A549 (cell line): ENCODE results near the gene DYSF. TPM values are rescaled to one million over a fixed set of nuclear protein-coding genes. Genes with fewer than 3 reads are reported as not detected.
A peak's percentile ranks its signal among the peaks of the same experiment; 100 is the strongest.

Source experiments
- ATAC-seq, 2 experiments: fragments of 200-7000 bp in 1 of 2; fragments of >200 bp in 1 of 2; cut with Nextera tagmentation in 1 of 2; cut with Tn5 transposase in 1 of 2; 3 replicates each; pipeline versions ENCODE4 v1.8.0 to v1.9.1; 2018 to 2020; ENCODE audit warnings: mild to moderate bottlenecking in 1 of 2, moderate library complexity in 1 of 2
- CTCF ChIA-PET: fragments of 300-600 bp; sonication (Branson Sonifier 250); formaldehyde crosslinking; extraction: SDS; loops from one replicate; lab custom pipeline; 2021; ENCODE audit warnings: antibody characterized with exemption, inconsistent platforms; lab: Yijun Ruan, JAX
- POLR2A ChIA-PET: fragments of 350-600 bp; formaldehyde crosslinking; extraction: SDS; loops from one replicate; lab custom pipeline; 2021; ENCODE audit warnings: antibody characterized with exemption, inconsistent platforms; lab: Yijun Ruan, JAX
- DNase-seq, 2 experiments: peaks; one replicate each; pipeline versions ENCODE4 v3.0.0 to v3.0.0-alpha.2; 2011 to 2016; ENCODE audit warnings: low read depth in 1 of 2, low spot score in 1 of 2
- FAIRE-seq: peaks from 2 replicates; lab custom pipeline; 2011; peaks lifted over from hg19 to GRCh38; lab: Jason Lieb, UNC
- H3K27ac ChIP-seq, 2 experiments: fragments of >200 bp; sonication (Bioruptor Twin); formaldehyde crosslinking; 3 replicates each; pipeline ENCODE4 v1.5.1; 2016 to 2017
- H3K4me1 ChIP-seq: fragments of >200 bp; sonication (Bioruptor Twin); formaldehyde crosslinking; 3 replicates; pipeline ENCODE4 v1.6.1; 2016
- H3K4me2 ChIP-seq: fragments of >200 bp; sonication (Bioruptor Twin); formaldehyde crosslinking; 3 replicates; pipeline ENCODE4 v1.6.1; 2016
- H3K4me3 ChIP-seq: fragments of >200 bp; sonication (Bioruptor Twin); formaldehyde crosslinking; 3 replicates; pipeline ENCODE4 v1.5.1; 2016
- H3K9me3 ChIP-seq: fragments of >200 bp; sonication (Bioruptor Twin); formaldehyde crosslinking; 3 replicates; pipeline ENCODE4 v1.6.1; 2016
- ATOH8 ChIP-seq: fragments of 250-450 bp; sonication (Bioruptor Pico); IDR thresholded peaks from 2 replicates; pipeline ENCODE4 v1.5.0; 2020; ENCODE audit warnings: low read depth, mild to moderate bottlenecking, moderate library complexity
- FOXS1 ChIP-seq: fragments of 250-450 bp; sonication (Bioruptor Pico); IDR thresholded peaks from 2 replicates; pipeline ENCODE4 v1.5.0; 2020; ENCODE audit warnings: mild to moderate bottlenecking, moderate library complexity
- JUN ChIP-seq, 2 experiments: fragments of >200 bp; sonication (Bioruptor Twin); formaldehyde crosslinking; IDR thresholded peaks; 2 replicates in 1 of 2; 3 replicates in 1 of 2; pipeline ENCODE4 v1.6.1; 2016 to 2017
- JUNB ChIP-seq: fragments of >200 bp; sonication (Bioruptor Twin); formaldehyde crosslinking; IDR thresholded peaks from 2 replicates; pipeline ENCODE4 v1.6.1; 2016
- KDM1A ChIP-seq: fragments of 200-600 bp; sonication (generic); IDR thresholded peaks from 2 replicates; pipeline ENCODE4 v1.6.1; 2016; ENCODE audit warnings: low read depth, mild to moderate bottlenecking
- MAX ChIP-seq: IDR thresholded peaks from 2 replicates; pipeline ENCODE4 v1.6.1; 2012
- PHF8 ChIP-seq: fragments of 200-600 bp; sonication (generic); IDR thresholded peaks from 2 replicates; pipeline ENCODE4 v1.6.1; 2016; ENCODE audit warnings: low read depth, mild to moderate bottlenecking, antibody characterized with exemption, moderate library complexity, borderline replicate concordance
- POLR2A ChIP-seq: IDR thresholded peaks from 2 replicates; pipeline ENCODE4 v1.6.1; 2012; ENCODE audit warnings: mild to moderate bottlenecking, low read length
- RAD21 ChIP-seq, 2 experiments: fragments of >200 bp in 1 of 2; sonication (Bioruptor Twin) in 1 of 2; formaldehyde crosslinking in 1 of 2; IDR thresholded peaks in 1 of 2; conservative IDR thresholded peaks in 1 of 2; 2 replicates in 1 of 2; 3 replicates in 1 of 2; pipeline ENCODE4 v1.6.1; 2012 to 2018; ENCODE audit warnings: inconsistent platforms in 1 of 2
- RFX5 ChIP-seq: fragments of 450-650 bp; IDR thresholded peaks from 2 replicates; pipeline ENCODE4 v1.7.1; 2014; ENCODE audit warnings: antibody characterized with exemption, mild to moderate bottlenecking, moderate library complexity
- SMC3 ChIP-seq: fragments of >200 bp; sonication (Bioruptor Twin); formaldehyde crosslinking; IDR thresholded peaks from 3 replicates; pipeline ENCODE4 v1.6.1; 2018; ENCODE audit warnings: inconsistent platforms
- USF2 ChIP-seq: fragments of 450-650 bp; IDR thresholded peaks from 2 replicates; pipeline ENCODE4 v1.6.1; 2014; ENCODE audit warnings: antibody characterized with exemption
- ZFP36 ChIP-seq: fragments of 450-650 bp; IDR thresholded peaks from 2 replicates; pipeline ENCODE4 v1.6.1; 2014; ENCODE audit warnings: borderline replicate concordance; ENCODE audit not compliant: partially characterized antibody
- ZSCAN20 ChIP-seq: fragments of 250-450 bp; sonication (Bioruptor Pico); IDR thresholded peaks from 2 replicates; pipeline ENCODE4 v1.8.0; 2022; ENCODE audit warnings: mild to moderate bottlenecking, moderate library complexity
- WGBS: methylation state at CpG from one replicate; pipeline ENCODE4 v1.1.6; 2017; ENCODE audit errors: missing lambda C conversion rate; 5-methylcytosine and 5-hydroxymethylcytosine counted together
- polyA plus RNA-seq, 4 experiments: library from polyadenylated mRNA; depleted of rRNA in 3 of 4; stranded (reverse); fragments of >200 nt; fragmentation: RNase III in 1 of 4; extraction: RNeasy Plus Mini Kit Qiagen cat#74134 plus additional on column Dnase treatment in 1 of 4; gene quantifications; 2 replicates in 3 of 4; 3 replicates in 1 of 4; pipeline ENCODE4 v1.2.3, GENCODE V29; 2011 to 2017
- TF ChIP-seq, protein P1 (sequence below): fragments of >200 bp; sonication (Bioruptor Twin); formaldehyde crosslinking; IDR thresholded peaks from 2 replicates; pipeline ENCODE4 v1.6.1; 2016
- TF ChIP-seq, protein P2 (sequence below): fragments of 200-600 bp; sonication (generic); IDR thresholded peaks from 2 replicates; pipeline ENCODE4 v1.6.1; 2016; ENCODE audit warnings: antibody characterized with exemption, mild to moderate bottlenecking, moderate library complexity

The DYSF gene
- polyA plus RNA-seq, 2 of the 4 experiments (the other 2 are of a cell fraction): 0.36 to 0.98 TPM

- TF ChIP-seq, protein P1, sequence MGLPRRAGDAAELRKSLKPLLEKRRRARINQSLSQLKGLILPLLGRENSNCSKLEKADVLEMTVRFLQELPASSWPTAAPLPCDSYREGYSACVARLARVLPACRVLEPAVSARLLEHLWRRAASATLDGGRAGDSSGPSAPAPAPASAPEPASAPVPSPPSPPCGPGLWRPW: no peak
- TF ChIP-seq POLR2A: no peak
- TF ChIP-seq SMC3: no peak
- no peak for TF ChIP-seq PHF8
- TF ChIP-seq FOXS1 (CRISPR knock-in tag): no peak
- no peak for TF ChIP-seq JUNB
- TF ChIP-seq ZFP36: no peak
- TF ChIP-seq, protein P2, sequence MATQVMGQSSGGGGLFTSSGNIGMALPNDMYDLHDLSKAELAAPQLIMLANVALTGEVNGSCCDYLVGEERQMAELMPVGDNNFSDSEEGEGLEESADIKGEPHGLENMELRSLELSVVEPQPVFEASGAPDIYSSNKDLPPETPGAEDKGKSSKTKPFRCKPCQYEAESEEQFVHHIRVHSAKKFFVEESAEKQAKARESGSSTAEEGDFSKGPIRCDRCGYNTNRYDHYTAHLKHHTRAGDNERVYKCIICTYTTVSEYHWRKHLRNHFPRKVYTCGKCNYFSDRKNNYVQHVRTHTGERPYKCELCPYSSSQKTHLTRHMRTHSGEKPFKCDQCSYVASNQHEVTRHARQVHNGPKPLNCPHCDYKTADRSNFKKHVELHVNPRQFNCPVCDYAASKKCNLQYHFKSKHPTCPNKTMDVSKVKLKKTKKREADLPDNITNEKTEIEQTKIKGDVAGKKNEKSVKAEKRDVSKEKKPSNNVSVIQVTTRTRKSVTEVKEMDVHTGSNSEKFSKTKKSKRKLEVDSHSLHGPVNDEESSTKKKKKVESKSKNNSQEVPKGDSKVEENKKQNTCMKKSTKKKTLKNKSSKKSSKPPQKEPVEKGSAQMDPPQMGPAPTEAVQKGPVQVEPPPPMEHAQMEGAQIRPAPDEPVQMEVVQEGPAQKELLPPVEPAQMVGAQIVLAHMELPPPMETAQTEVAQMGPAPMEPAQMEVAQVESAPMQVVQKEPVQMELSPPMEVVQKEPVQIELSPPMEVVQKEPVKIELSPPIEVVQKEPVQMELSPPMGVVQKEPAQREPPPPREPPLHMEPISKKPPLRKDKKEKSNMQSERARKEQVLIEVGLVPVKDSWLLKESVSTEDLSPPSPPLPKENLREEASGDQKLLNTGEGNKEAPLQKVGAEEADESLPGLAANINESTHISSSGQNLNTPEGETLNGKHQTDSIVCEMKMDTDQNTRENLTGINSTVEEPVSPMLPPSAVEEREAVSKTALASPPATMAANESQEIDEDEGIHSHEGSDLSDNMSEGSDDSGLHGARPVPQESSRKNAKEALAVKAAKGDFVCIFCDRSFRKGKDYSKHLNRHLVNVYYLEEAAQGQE: no peak
- TF ChIP-seq RFX5: no peak
- TF ChIP-seq ATOH8: no peak
- no peak for TF ChIP-seq JUN (IDR thresholded peaks at IDR 0.05)
- no peak for TF ChIP-seq MAX
- TF ChIP-seq ZSCAN20 (CRISPR knock-in tag): no peak
- no peak for TF ChIP-seq USF2
- WGBS: 5% methylated on average over 2 of the region's 2 CpGs
- CTCF ChIA-PET: interaction anchor here (1.1 to 2.9 kb wide), 4 partner anchors 10 to 109 kb away, joined by 3 to 8 read pairs (median 6); no protein-coding TSS in a partner anchor
- FAIRE-seq: no peak
- no peak for ATAC-seq
- no peak overlapping the region for H3K4me2 ChIP-seq
- H3K27ac ChIP-seq: no peak overlapping the region
- DNase-seq: no peak
- no peaks in the 10 kb centered on the region for H3K9me3 ChIP-seq
- no peaks in the 10 kb centered on the region for H3K4me1 ChIP-seq
- no peak overlapping the region for H3K4me3 ChIP-seq
- POLR2A ChIA-PET: no interaction called here
Measured at GRCh38 chr2:71689393-71689792, 236.0 kb downstream of the DYSF start.

- no peak overlapping the region for H3K4me3 ChIP-seq
- no peaks in the 10 kb centered on the region for H3K9me3 ChIP-seq
- DNase-seq: no peak
- H3K4me2 ChIP-seq: no peak overlapping the region
- H3K27ac ChIP-seq: no peak overlapping the region
- TF ChIP-seq SMC3 (peak; percentile 18; the same call in 1 of the 3 replicates), RAD21 (conservative IDR thresholded peaks at IDR 0.05 in 1 of 2, IDR thresholded peaks at IDR 0.05 in 1 of 2) (peak; percentile 30 to 35; a peak in 2 of 5 replicates), KDM1A (no peak)
- TF ChIP-seq, all 56 proteins: peak for 2
- WGBS: 73% methylated on average over 21 of the region's 21 CpGs
- ChIA-PET POLR2A (no interaction called here), CTCF (interaction anchor here (0.7 to 1.6 kb wide), 6 partner anchors 11 to 109 kb away, joined by 3 to 8 read pairs (median 4); no protein-coding TSS in a partner anchor)
- no peak for FAIRE-seq
- no peaks in the 10 kb centered on the region for H3K4me1 ChIP-seq
- ATAC-seq: no peak
Measured at GRCh38 chr2:71689968-71690834, 236.8 kb downstream of the DYSF start.
